Occipital lobe (tissue), 2 donors: ENCODE data around the gene DGKI. TPM values are rescaled to one million over a fixed set of nuclear protein-coding genes. Genes with fewer than 3 reads are reported as not detected.

Experiments
- DNase-seq: peaks from one replicate; lab custom pipeline; 2025; lab: John Stamatoyannopoulos, UW
- total RNA-seq: library from RNA; depleted of rRNA; stranded (reverse); fragments of >200 nt; gene quantifications from one replicate; pipeline ENCODE4 v1.2.3, GENCODE V29; 2014

The DGKI gene
- total RNA-seq, 1 donor from 2014 or later, result 202 TPM

GRCh38 chr7:137656850-137657232 lies 189.9 kb downstream of the DGKI start:
- DNase-seq, result no peak

GRCh38 chr7:137656227-137656849 lies 190.4 kb downstream of the DGKI start:
- DNase-seq, result peak; percentile 25

GRCh38 chr7:137655804-137656203 lies 191.0 kb downstream of the DGKI start:
- no peak for DNase-seq

- no peak for DNase-seq
These were observed 194.1 kb downstream of the DGKI start for GRCh38 chr7:137652721-137653120.

GRCh38 chr7:137647905-137648565 lies 198.7 kb downstream of the DGKI start:
- no peak for DNase-seq

GRCh38 chr7:137642472-137642871 lies 204.3 kb downstream of the DGKI start:
- no peak for DNase-seq

- DNase-seq, result no peak
These were observed 204.7 kb downstream of the DGKI start for GRCh38 chr7:137642031-137642430.

- DNase-seq, result no peak
These were observed 210.4 kb downstream of the DGKI start for GRCh38 chr7:137636376-137636775.

- DNase-seq, result no peak
These were observed 210.9 kb downstream of the DGKI start for GRCh38 chr7:137635874-137636273.

GRCh38 chr7:137635132-137635531 lies 211.6 kb downstream of the DGKI start:
- DNase-seq, result no peak

GRCh38 chr7:137634356-137634755 lies 212.4 kb downstream of the DGKI start:
- no peak for DNase-seq

- no peak for DNase-seq
These were observed 213.6 kb downstream of the DGKI start for GRCh38 chr7:137633133-137633532.

- peak; percentile 34 for DNase-seq
These were observed 218.6 kb downstream of the DGKI start for GRCh38 chr7:137628216-137628615.

- DNase-seq, result peak; percentile 16
These were observed 220.2 kb downstream of the DGKI start for GRCh38 chr7:137626469-137627067.

GRCh38 chr7:137625197-137625596 lies 221.6 kb downstream of the DGKI start:
- no peak for DNase-seq

- DNase-seq, result no peak
These were observed 227.6 kb downstream of the DGKI start for GRCh38 chr7:137619181-137619580.

GRCh38 chr7:137618748-137619147 lies 228.0 kb downstream of the DGKI start:
- DNase-seq, result no peak

- no peak for DNase-seq
These were observed 233.7 kb downstream of the DGKI start for GRCh38 chr7:137613006-137613525.

- no peak for DNase-seq
These were observed 235.2 kb downstream of the DGKI start for GRCh38 chr7:137611606-137612005.

GRCh38 chr7:137609500-137609899 lies 237.3 kb downstream of the DGKI start:
- DNase-seq, result no peak

GRCh38 chr7:137606061-137606674 lies 240.6 kb downstream of the DGKI start:
- no peak for DNase-seq

GRCh38 chr7:137603043-137603442 lies 243.7 kb downstream of the DGKI start:
- DNase-seq, result no peak
